IMR-90 (cell line): ENCODE results near the gene DDX50. TPM values are rescaled to one million over a fixed set of nuclear protein-coding genes. Genes with fewer than 3 reads are reported as not detected.

Experiments used
- ATAC-seq: fragments of 200-7000 bp; cut with Tn5 transposase; 2 replicates; pipeline ENCODE4 v1.9.1; 2020; ENCODE audit warnings: low read depth, mild to moderate bottlenecking, moderate library complexity
- BruUV-seq: library from RNA; stranded (reverse); fragments of 400-500 nt; replicated peaks from 2 replicates; lab custom pipeline; 2021; lab: Mats Ljungman, UMichigan
- CTCF ChIA-PET: fragments of 300-600 bp; formaldehyde crosslinking; extraction: SDS; loops from one replicate; lab custom pipeline; 2021; ENCODE audit warnings: antibody characterized with exemption; lab: Yijun Ruan, JAX
- POLR2A ChIA-PET: fragments of 300-600 bp; sonication (Branson Sonifier 250); formaldehyde crosslinking; loops from one replicate; lab custom pipeline; 2022; ENCODE audit warnings: antibody characterized with exemption; ENCODE audit not compliant: unreplicated experiment; lab: Charles Lee
- DNase-seq: peaks from one replicate; pipeline ENCODE4 v3.0.0; 2013
- H2AFZ ChIP-seq: replicated peaks from 2 replicates; pipeline ENCODE3; 2013; ENCODE audit warnings: low read length, mild to moderate bottlenecking; ENCODE audit not compliant: poor library complexity
- H2AK5ac ChIP-seq: 2 replicates; pipeline ENCODE4 v1.6.1; 2013; ENCODE audit warnings: low read depth, low read length, inconsistent platforms
- H2AK9ac ChIP-seq: replicated peaks from 2 replicates; pipeline ENCODE3; 2013; ENCODE audit warnings: mild to moderate bottlenecking, low read depth, low read length, moderate library complexity; ENCODE audit not compliant: poor library complexity
- H2BK120ac ChIP-seq: 2 replicates; pipeline ENCODE4 v1.6.1; 2013; ENCODE audit warnings: low read depth, low read length, inconsistent platforms
- H2BK15ac ChIP-seq: 3 replicates; pipeline ENCODE4 v1.6.1; 2013; ENCODE audit warnings: low read depth, low read length, inconsistent platforms
- H2BK20ac ChIP-seq: 2 replicates; pipeline ENCODE4 v1.6.1; 2013; ENCODE audit warnings: low read depth, mild to moderate bottlenecking, inconsistent platforms, low read length, moderate library complexity
- H2BK5ac ChIP-seq: 2 replicates; pipeline ENCODE4 v1.6.1; 2013; ENCODE audit warnings: mild to moderate bottlenecking, low read depth, low read length, inconsistent platforms; ENCODE audit not compliant: poor library complexity, severe bottlenecking
- H3K14ac ChIP-seq: replicated peaks from 2 replicates; pipeline ENCODE4 v1.6.1; 2013; ENCODE audit warnings: low read depth, low read length, inconsistent platforms
- H3K18ac ChIP-seq: 2 replicates; pipeline ENCODE4 v1.6.1; 2013; ENCODE audit warnings: low read depth, low read length, control low read depth
- H3K23ac ChIP-seq: 2 replicates; pipeline ENCODE4 v1.6.1; 2013; ENCODE audit warnings: low read depth, low read length, inconsistent platforms
- H3K27ac ChIP-seq: 2 replicates; pipeline ENCODE4 v1.5.1; 2013; ENCODE audit warnings: mild to moderate bottlenecking, control low read depth, low read length; ENCODE audit not compliant: insufficient read depth
- H3K27me3 ChIP-seq: 2 replicates; pipeline ENCODE4 v1.6.1; 2013; ENCODE audit warnings: low read length; ENCODE audit not compliant: control insufficient read depth, insufficient read depth
- H3K36me3 ChIP-seq: 2 replicates; pipeline ENCODE4 v1.6.1; 2013; ENCODE audit warnings: low read length, mixed read lengths; ENCODE audit not compliant: control insufficient read depth, insufficient read depth
- H3K4ac ChIP-seq: 2 replicates; pipeline ENCODE4 v1.6.1; 2013; ENCODE audit warnings: low read depth, low read length, inconsistent platforms
- H3K4me1 ChIP-seq: 2 replicates; pipeline ENCODE4 v1.6.1; 2013; ENCODE audit warnings: low read length, mixed read lengths; ENCODE audit not compliant: control insufficient read depth, insufficient read depth
- H3K4me2 ChIP-seq: 2 replicates; pipeline ENCODE4 v1.6.1; 2013; ENCODE audit warnings: low read depth, mild to moderate bottlenecking, control low read depth, low read length, moderate library complexity
- H3K4me3 ChIP-seq: 2 replicates; pipeline ENCODE4 v1.5.1; 2013; ENCODE audit warnings: low read depth, mild to moderate bottlenecking, control low read depth, low read length, moderate library complexity; ENCODE audit not compliant: insufficient read depth
- H3K56ac ChIP-seq: 2 replicates; pipeline ENCODE4 v1.6.1; 2013; ENCODE audit warnings: low read length, inconsistent platforms; ENCODE audit not compliant: insufficient read depth; ENCODE audit errors: extremely low read depth
- H3K79me1 ChIP-seq, 2 experiments: 2 replicates each; pipeline ENCODE4 v1.6.1; 2013; ENCODE audit warnings: low read length in 2 of 2, inconsistent platforms in 1 of 2, low read depth in 1 of 2
- H3K9ac ChIP-seq: 2 replicates; pipeline ENCODE4 v1.6.1; 2013; ENCODE audit warnings: low read depth, low read length, control low read depth
- H3K9me1 ChIP-seq: 2 replicates; pipeline ENCODE4 v1.6.1; 2013; ENCODE audit warnings: low read length, inconsistent platforms; ENCODE audit not compliant: insufficient read depth
- H3K9me3 ChIP-seq: 2 replicates; pipeline ENCODE4 v1.6.1; 2013; ENCODE audit warnings: low read length; ENCODE audit not compliant: control insufficient read depth, insufficient read depth
- H4K20me1 ChIP-seq: 2 replicates; pipeline ENCODE4 v1.6.1; 2013; ENCODE audit warnings: low read length, inconsistent platforms; ENCODE audit not compliant: insufficient read depth
- H4K5ac ChIP-seq: 2 replicates; pipeline ENCODE4 v1.6.1; 2013; ENCODE audit warnings: mild to moderate bottlenecking, low read depth, low read length, control low read depth
- H4K8ac ChIP-seq, 2 experiments: 2 replicates each; pipeline ENCODE4 v1.6.1; 2013; ENCODE audit warnings: low read depth in 2 of 2, low read length in 2 of 2, control low read depth in 1 of 2, inconsistent platforms in 1 of 2
- H4K91ac ChIP-seq: 2 replicates; pipeline ENCODE4 v1.6.1; 2013; ENCODE audit warnings: low read depth, low read length, inconsistent platforms; ENCODE audit not compliant: insufficient read depth
- CHD1 ChIP-seq: IDR thresholded peaks from 2 replicates; pipeline ENCODE4 v1.6.1; 2012; ENCODE audit warnings: low read depth, low read length, improper control_type of control experiment
- MAZ ChIP-seq: IDR thresholded peaks from 2 replicates; pipeline ENCODE4 v1.6.1; 2012; ENCODE audit warnings: low read depth, mild to moderate bottlenecking, low read length, improper control_type of control experiment, moderate library complexity, borderline replicate concordance
- RCOR1 ChIP-seq: IDR thresholded peaks from 2 replicates; pipeline ENCODE4 v1.6.1; 2012; ENCODE audit warnings: mild to moderate bottlenecking, low read length, improper control_type of control experiment; ENCODE audit not compliant: insufficient replicate concordance
- dilution Hi-C: fragments of 300-500 bp; cut with HindIII; formaldehyde crosslinking; loops from one replicate; pipeline ENCODE4 v1.14.3; 2018; ENCODE audit warnings: low sequenced_read_pairs; ENCODE audit not compliant: unreplicated experiment
- in situ Hi-C: fragments of 300-500 bp; cut with MboI; formaldehyde crosslinking; loops from 3 replicates; pipeline ENCODE4 v1.14.3; 2019; ENCODE audit warnings: low sequenced_read_pairs, inconsistent platforms, mixed read lengths
- intact Hi-C: fragments of 100-400 bp; cut with micrococcal nuclease; formaldehyde crosslinking; loops from 2 replicates; pipeline ENCODE4 v1.10.0; 2022
- polyA plus RNA-seq, 3 experiments: library from polyadenylated mRNA; depleted of rRNA; stranded (reverse); fragments of >200 nt; gene quantifications; 2 replicates each; pipeline ENCODE4 v1.2.3, GENCODE V29; 2012; ENCODE audit warnings: low replicate concordance in 1 of 3
- total RNA-seq: library from RNA; depleted of rRNA; stranded (reverse); fragments of >200 nt; gene quantifications from 2 replicates; pipeline ENCODE4 v1.2.3, GENCODE V29; 2012

DDX50 gene
- total and polyA plus RNA-seq, 2 of the 4 experiments (the other 2 are of a cell fraction), result 31.1 to 55.7 TPM

- no peak overlapping the region for H2AFZ ChIP-seq
- no peak overlapping the region for H3K4me2 ChIP-seq
- no peak overlapping the region for H4K91ac ChIP-seq
- H3K23ac ChIP-seq, result no peak overlapping the region
- in situ Hi-C loops (no loop called here), dilution Hi-C loops (no loop called here), intact Hi-C loops (no loop called here)
- no peak overlapping the region for H2BK20ac ChIP-seq
- BruUV-seq, result no TSS peak
- H3K9me1 ChIP-seq, result no peaks in the 10 kb centered on the region; the same call in 1 of the 2 replicates
- no peak for ATAC-seq
- no peak overlapping the region for H2BK15ac ChIP-seq
- no peak overlapping the region for H4K5ac ChIP-seq
- no peaks in the 10 kb centered on the region for H3K9me3 ChIP-seq
- no peaks in the 10 kb centered on the region for H3K4me1 ChIP-seq
- TF ChIP-seq RCOR1 (no peak), MAZ (no peak), CHD1 (no peak)
- H3K14ac ChIP-seq, result no peak overlapping the region
- no peak for DNase-seq
- no peak overlapping the region for H4K8ac ChIP-seq
- no peak overlapping the region for H3K27ac ChIP-seq
- H3K27me3 ChIP-seq, result no peaks in the 10 kb centered on the region
- ChIA-PET CTCF (interaction anchor here (0.6 kb wide), 1 partner anchor 31 kb away, joined by 3 read pairs; no protein-coding TSS in a partner anchor), POLR2A (no interaction called here)
- no peak overlapping the region for H3K18ac ChIP-seq
- no peak overlapping the region for H2AK5ac ChIP-seq
- no peak overlapping the region for H2BK5ac ChIP-seq
- no peak overlapping the region for H3K56ac ChIP-seq
- H3K36me3 ChIP-seq, result peaks cover 17% of the 10 kb centered on the region
- no peak overlapping the region for H3K4ac ChIP-seq
- H2AK9ac ChIP-seq, result no peak overlapping the region
- no peaks in the 10 kb centered on the region for H4K20me1 ChIP-seq
- no peak overlapping the region for H3K4me3 ChIP-seq
- no peak overlapping the region for H3K9ac ChIP-seq
- no peak overlapping the region for H2BK120ac ChIP-seq
- H3K79me1 ChIP-seq, result peaks cover 13 to 22% of the 10 kb centered on the region in 2 experiments
These were observed 33.9 kb downstream of the DDX50 start for GRCh38 chr10:68934994-68935393.
